ENCODE measurements around the gene IGSF22.
"Not testable (repeated sequence)": the region's sequence is repeated elsewhere in the genome, so short reads cannot be mapped to it uniquely, and the experiment has no call there.

IGSF22 gene

DNA sequence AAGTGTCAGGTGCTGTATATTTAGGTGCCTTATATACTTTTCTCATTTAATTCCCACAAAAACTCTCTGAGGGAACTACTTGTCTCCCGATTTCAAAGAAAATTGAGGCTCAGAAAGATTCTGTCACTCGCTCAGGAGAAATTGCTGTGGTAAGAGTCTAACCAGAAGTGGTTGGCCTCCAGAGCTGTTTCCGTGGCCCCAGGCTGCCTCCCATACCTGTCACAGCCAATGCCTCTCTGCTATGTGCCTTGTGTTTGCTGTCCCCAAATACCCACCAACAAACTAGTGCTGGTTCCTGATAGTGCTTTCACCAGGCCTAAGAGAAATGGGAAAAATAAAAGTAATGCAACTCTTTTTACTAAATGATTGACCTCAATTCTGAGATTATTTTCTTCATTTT lies 48.4 kb downstream of the IGSF22 start:
- no peak for DNase-seq

GRCh38 chr11:18676803-18677202 lies 49.2 kb downstream of the IGSF22 start:
- DNase-seq: no peak

- peak; percentile 39 for DNase-seq
Measured at GRCh38 chr11:18672209-18672608, 53.8 kb downstream of the IGSF22 start.

- DNase-seq: no peak
Measured at GRCh38 chr11:18671246-18671645, 54.7 kb downstream of the IGSF22 start.

- no peak for DNase-seq
Measured at GRCh38 chr11:18669711-18670110, 56.3 kb downstream of the IGSF22 start.

GRCh38 chr11:18669219-18669596 lies 56.8 kb downstream of the IGSF22 start:
- DNase-seq: no peak

GRCh38 chr11:18668131-18668530 lies 57.9 kb downstream of the IGSF22 start:
- no peak for DNase-seq

GRCh38 chr11:18665353-18665872 lies 60.6 kb downstream of the IGSF22 start:
- not testable (repeated sequence) for DNase-seq

- no peak for DNase-seq
Measured at GRCh38 chr11:18657673-18658072, 68.3 kb downstream of the IGSF22 start.

Measured in hematopoietic multipotent progenitor cell treated with erythropoietin and hydrocortisone succinate and interleukin-3 and kit ligand, for 6 days (in vitro differentiated cells).